Activated CD8-positive, alpha-beta T cell treated with anti-CD3 and anti-CD28 coated beads for 36 hours (primary cell): ENCODE measurements around the gene ECSIT. TPM values are rescaled to one million over a fixed set of nuclear protein-coding genes. Genes with fewer than 3 reads are reported as not detected.

ENCODE experiments used
- ATAC-seq: fragments of 200-7000 bp; cut with Tn5 transposase; one replicate; pipeline ENCODE4 v1.10.0; 2021; ENCODE audit warnings: mild to moderate bottlenecking, moderate library complexity
- CTCF ChIA-PET: fragments of 350-600 bp; sonication (Branson Sonifier 250); formaldehyde crosslinking; loops from one replicate; lab custom pipeline; 2021; ENCODE audit warnings: antibody characterized with exemption; lab: Charles Lee
- POLR2A ChIA-PET: fragments of 350-600 bp; sonication (Branson Sonifier 250); formaldehyde crosslinking; loops from one replicate; lab custom pipeline; 2021; ENCODE audit warnings: antibody characterized with exemption; lab: Charles Lee
- DNase-seq: peaks from one replicate; pipeline ENCODE4 v3.0.0-alpha.2; 2020
- H3K27ac Mint-ChIP-seq: one replicate; pipeline ENCODE4 v1.8.0; 2021; ENCODE audit warnings: mild to moderate bottlenecking, mixed read lengths
- H3K27me3 Mint-ChIP-seq: one replicate; pipeline ENCODE4 v1.8.0; 2021; ENCODE audit warnings: mixed read lengths
- H3K36me3 Mint-ChIP-seq: one replicate; pipeline ENCODE4 v1.8.0; 2021; ENCODE audit warnings: low read depth, mixed read lengths
- H3K4me1 Mint-ChIP-seq: one replicate; pipeline ENCODE4 v1.8.0; 2021; ENCODE audit warnings: low read depth, mixed read lengths
- H3K4me3 Mint-ChIP-seq: one replicate; pipeline ENCODE4 v1.8.0; 2021; ENCODE audit warnings: mild to moderate bottlenecking, moderate library complexity, mixed read lengths
- H3K9me3 Mint-ChIP-seq: one replicate; pipeline ENCODE4 v1.8.0; 2021; ENCODE audit warnings: mixed read lengths
- CTCF ChIP-seq: fragments of 200-600 bp; IDR thresholded peaks from one replicate; pipeline ENCODE4 v1.8.0; 2022; ENCODE audit warnings: antibody characterized with exemption, mild to moderate bottlenecking
- intact Hi-C: fragments of 100-400 bp; cut with micrococcal nuclease; formaldehyde crosslinking; loops from one replicate; pipeline ENCODE4 v1.10.0; 2022
- total RNA-seq, 2 experiments: library from RNA; stranded (reverse); gene quantifications; one replicate each; pipeline ENCODE4 v1.2.3, GENCODE V29; 2021

The ECSIT gene
- total RNA-seq, 2 experiments from 2014 or later, result 51.2 to 53.9 TPM

GRCh38 chr19:11505032-11505503 is 23.9 kb downstream of the ECSIT start:
- Mint-ChIP-seq H3K9me3 (no peaks in the 10 kb centered on the region), H3K4me3 (peak overlapping the region; percentile 86), H3K4me1 (peaks cover 12% of the 10 kb centered on the region), H3K27ac (peak overlapping the region; percentile 87), H3K27me3 (no peaks in the 10 kb centered on the region), H3K36me3 (peaks cover 17% of the 10 kb centered on the region)
- POLR2A ChIA-PET, result interaction anchor here (0.6 to 1.0 kb wide), 2 partner anchors 17 to 239 kb away, joined by 3 to 4 read pairs; no protein-coding TSS in a partner anchor
- DNase-seq (peak; percentile 98), ATAC-seq (peak; percentile 95)
- intact Hi-C loops, result no loop called here
- CTCF ChIA-PET, result interaction anchor here (0.9 kb wide), 1 partner anchor 23 kb away, joined by 3 read pairs; no protein-coding TSS in a partner anchor
- no peak for TF ChIP-seq CTCF

- ChIA-PET CTCF (interaction anchor here (0.9 kb wide), 1 partner anchor 22 kb away, joined by 3 read pairs; no protein-coding TSS in a partner anchor), POLR2A (interaction anchor here (1.0 kb wide), 1 partner anchor 17 kb away, joined by 3 read pairs; no protein-coding TSS in a partner anchor)
- H3K36me3 Mint-ChIP-seq, result peaks cover 20% of the 10 kb centered on the region
- no peaks in the 10 kb centered on the region for H3K27me3 Mint-ChIP-seq
- peak overlapping the region; percentile 87 for H3K27ac Mint-ChIP-seq
- ATAC-seq, result no peak
- no peak for DNase-seq
- no peak for TF ChIP-seq CTCF
- intact Hi-C loops, result no loop called here
- peaks cover 12% of the 10 kb centered on the region for H3K4me1 Mint-ChIP-seq
- H3K4me3 Mint-ChIP-seq, result peak overlapping the region; percentile 86
- no peaks in the 10 kb centered on the region for H3K9me3 Mint-ChIP-seq
Observed at GRCh38 chr19:11504502-11505031, 24.4 kb downstream of the ECSIT start.

GRCh38 chr19:11499890-11500420 is 29.0 kb downstream of the ECSIT start:
- H3K27ac Mint-ChIP-seq, result no peak overlapping the region
- peaks cover 7% of the 10 kb centered on the region for H3K4me1 Mint-ChIP-seq
- H3K36me3 Mint-ChIP-seq, result peaks cover 16% of the 10 kb centered on the region
- intact Hi-C loops, result no loop called here
- no peaks in the 10 kb centered on the region for H3K9me3 Mint-ChIP-seq
- ChIA-PET CTCF (no interaction called here), POLR2A (no interaction called here)
- H3K27me3 Mint-ChIP-seq, result no peaks in the 10 kb centered on the region
- DNase-seq (no peak), ATAC-seq (no peak)
- no peak for TF ChIP-seq CTCF
- H3K4me3 Mint-ChIP-seq, result no peak overlapping the region

- H3K4me1 Mint-ChIP-seq, result peaks cover under 1% of the 10 kb centered on the region
- ChIA-PET POLR2A (interaction anchor here (1.5 kb wide), 1 partner anchor 17 kb away, joined by 4 read pairs; no protein-coding TSS in a partner anchor), CTCF (no interaction called here)
- H3K27me3 Mint-ChIP-seq, result no peaks in the 10 kb centered on the region
- no peaks in the 10 kb centered on the region for H3K9me3 Mint-ChIP-seq
- TF ChIP-seq CTCF, result no peak
- intact Hi-C loops, result no loop called here
- DNase-seq (no peak), ATAC-seq (no peak)
- H3K36me3 Mint-ChIP-seq, result peaks cover 16% of the 10 kb centered on the region
- no peak overlapping the region for H3K4me3 Mint-ChIP-seq
- no peak overlapping the region for H3K27ac Mint-ChIP-seq
Observed at GRCh38 chr19:11499220-11499726, 29.7 kb downstream of the ECSIT start.
